Stimulated activated CD8-positive, alpha-beta memory T cell treated with anti-CD3 and anti-CD28 coated beads, Interleukin-12 subunit alpha, Interleukin-12 subunit beta, amount 100 ng/mL, for 1 hour (primary cell): ENCODE data around the gene HSPA8.

Experiments used
- DNase-seq: peaks from one replicate; pipeline ENCODE4 v3.0.0-alpha.2; 2020; ENCODE audit warnings: low read depth

The HSPA8 gene

DNA sequence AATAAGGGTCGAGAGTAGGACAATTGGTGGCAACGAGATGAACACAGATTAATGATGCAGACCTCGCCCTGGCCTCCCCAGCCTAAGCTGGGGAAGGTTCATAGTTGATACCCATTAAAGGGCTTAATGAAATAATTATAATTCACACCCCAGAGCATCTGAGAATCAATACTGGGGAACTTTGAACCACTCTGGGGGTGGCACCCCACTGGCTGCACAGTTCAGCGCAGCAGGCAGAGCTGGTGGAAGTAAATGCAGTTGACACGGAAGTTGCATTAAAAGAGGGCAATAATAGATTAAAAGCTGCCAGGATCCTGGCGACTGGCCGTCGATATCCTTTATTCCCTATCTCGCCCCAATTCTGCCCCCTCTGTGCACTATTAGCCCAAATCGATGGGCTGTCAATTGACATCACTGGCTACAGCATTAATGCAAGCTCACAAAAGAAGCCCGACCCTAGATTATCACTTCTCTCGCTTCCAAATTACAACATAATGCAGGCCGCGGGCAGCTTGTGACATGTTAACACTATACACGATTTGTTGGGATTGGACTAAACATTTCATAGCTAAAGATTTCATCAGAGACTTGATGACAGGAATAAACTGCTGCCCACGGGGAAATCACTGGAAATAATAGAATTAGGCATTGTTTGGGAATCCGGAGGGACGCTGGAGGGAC is 14.5 kb downstream of the HSPA8 start:
- DNase-seq, result no peak

- DNase-seq, result no peak
Measured at GRCh38 chr11:123046473-123047259, 15.3 kb downstream of the HSPA8 start.

DNA sequence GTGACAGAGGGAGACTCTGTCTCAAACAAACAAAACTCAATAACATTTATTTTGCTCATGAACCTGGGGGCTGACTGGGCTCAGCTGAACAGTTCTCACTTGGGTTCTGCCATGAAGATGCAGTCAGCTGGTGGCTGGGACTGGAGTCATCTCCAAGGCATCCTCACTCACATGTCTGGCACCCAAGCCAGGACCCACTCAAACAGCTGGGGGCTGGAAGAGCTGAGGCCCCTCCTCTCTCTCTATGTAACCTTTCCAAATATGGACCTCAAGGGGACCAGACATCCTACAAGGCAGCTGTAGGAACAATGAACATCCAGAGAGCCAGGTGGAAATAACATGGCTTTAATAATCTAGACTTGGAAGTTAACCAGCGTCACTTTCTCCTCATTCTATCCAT is 16.8 kb downstream of the HSPA8 start:
- no peak for DNase-seq

DNA sequence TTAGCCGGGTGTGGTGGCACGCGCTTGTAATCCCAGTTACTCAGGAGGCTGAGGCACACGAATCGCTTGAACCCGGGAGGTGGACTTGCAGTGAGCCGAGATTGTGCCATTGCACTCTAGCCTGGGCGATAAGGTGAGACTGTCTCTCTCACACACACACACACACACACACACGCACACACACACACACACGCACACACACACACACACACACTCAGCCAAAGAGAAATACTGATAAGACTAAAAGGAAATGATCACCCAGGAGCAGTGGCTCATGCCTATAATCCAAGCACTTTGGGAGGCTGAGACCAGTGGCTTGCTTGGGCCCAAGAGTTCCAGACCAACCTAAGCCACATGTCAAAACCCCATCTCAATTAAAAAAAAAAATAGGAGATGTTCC is 20.8 kb downstream of the HSPA8 start:
- no peak for DNase-seq

- DNase-seq, result no peak
Measured at GRCh38 chr11:123040111-123040432, 21.9 kb downstream of the HSPA8 start.

GRCh38 chr11:123035831-123036230 is 26.1 kb downstream of the HSPA8 start:
- no peak for DNase-seq

GRCh38 chr11:123034597-123034996 is 27.3 kb downstream of the HSPA8 start:
- no peak for DNase-seq

- DNase-seq, result no peak
Measured at GRCh38 chr11:123033895-123034294, 28.0 kb downstream of the HSPA8 start.

GRCh38 chr11:123030517-123030916 is 31.4 kb downstream of the HSPA8 start:
- no peak for DNase-seq

DNA sequence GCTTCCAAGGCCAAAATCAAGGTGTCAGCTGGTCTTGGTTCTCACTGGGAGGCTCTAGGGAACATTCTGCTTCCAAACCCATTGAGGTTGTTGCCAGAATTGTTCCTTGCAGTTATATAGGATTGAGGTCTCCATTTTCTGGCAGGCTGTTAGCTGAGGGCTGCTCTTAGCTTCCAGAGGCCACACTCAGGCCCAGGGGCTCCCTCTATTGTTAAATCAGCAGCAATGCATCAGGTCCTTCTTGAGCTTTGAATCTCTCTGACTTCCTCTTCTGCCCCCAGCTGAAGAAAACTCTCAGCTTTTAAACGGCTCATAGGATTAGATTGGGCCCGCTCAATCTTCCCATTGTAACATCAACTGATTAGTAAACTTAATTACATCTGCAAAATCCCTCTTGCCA is 41.0 kb downstream of the HSPA8 start:
- DNase-seq, result no peak

GRCh38 chr11:123018702-123019101 is 43.2 kb downstream of the HSPA8 start:
- DNase-seq, result no peak

- DNase-seq, result no peak
Measured at GRCh38 chr11:123011510-123011909, 50.4 kb downstream of the HSPA8 start.
